Neural progenitor cell (in vitro differentiated cells): ENCODE results near the gene SEZ6L2. TPM values are rescaled to one million over a fixed set of nuclear protein-coding genes. Genes with fewer than 3 reads are reported as not detected.

ENCODE experiments used
- DNase-seq: peaks from one replicate; pipeline ENCODE4 v3.0.0-alpha.2; 2016; ENCODE audit warnings: low spot score
- H2AFZ ChIP-seq: fragments of 200-600 bp; sonication (generic); replicated peaks from 2 replicates; pipeline ENCODE4 v1.6.1; 2016; ENCODE audit warnings: antibody characterized with exemption
- H3F3A ChIP-seq: fragments of 200-600 bp; sonication (generic); 2 replicates; pipeline ENCODE4 v1.6.1; 2016; ENCODE audit warnings: antibody characterized with exemption, low read depth
- H3K27ac ChIP-seq: fragments of 200-600 bp; sonication (generic); 2 replicates; pipeline ENCODE4 v1.5.1; 2016; ENCODE audit warnings: mild to moderate bottlenecking
- H3K27me3 ChIP-seq: fragments of 200-600 bp; sonication (generic); 2 replicates; pipeline ENCODE4 v1.6.1; 2016; ENCODE audit warnings: mild to moderate bottlenecking, moderate library complexity
- H3K36me3 ChIP-seq: fragments of 200-600 bp; sonication (generic); 2 replicates; pipeline ENCODE4 v1.5.1; 2016
- H3K4me1 ChIP-seq: fragments of 200-600 bp; sonication (generic); 2 replicates; pipeline ENCODE4 v1.6.1; 2016; ENCODE audit warnings: mixed run types
- H3K4me2 ChIP-seq: fragments of 200-600 bp; sonication (generic); 2 replicates; pipeline ENCODE4 v1.6.1; 2016
- H3K4me3 ChIP-seq: fragments of 200-600 bp; sonication (generic); 2 replicates; pipeline ENCODE4 v1.5.1; 2016
- H3K79me2 ChIP-seq: fragments of 200-600 bp; sonication (generic); 2 replicates; pipeline ENCODE4 v1.6.1; 2016; ENCODE audit warnings: low read depth
- H3K9ac ChIP-seq: fragments of 200-600 bp; sonication (generic); 2 replicates; pipeline ENCODE4 v1.6.1; 2016
- H3K9me3 ChIP-seq: fragments of 200-600 bp; sonication (generic); 2 replicates; pipeline ENCODE4 v1.5.1; 2016; ENCODE audit warnings: low read depth
- H4K20me1 ChIP-seq: fragments of 200-600 bp; sonication (generic); 2 replicates; pipeline ENCODE4 v1.6.1; 2016; ENCODE audit warnings: low read depth
- H3K27ac Mint-ChIP-seq: 3 replicates; pipeline ENCODE4 v1.8.0; 2021; ENCODE audit warnings: mixed read lengths
- H3K27me3 Mint-ChIP-seq: 2 replicates; pipeline ENCODE4 v1.8.0; 2022; ENCODE audit warnings: low read depth, mild to moderate bottlenecking, inconsistent platforms, moderate library complexity, mixed read lengths; ENCODE audit not compliant: insufficient read depth
- H3K36me3 Mint-ChIP-seq: 3 replicates; pipeline ENCODE4 v1.8.0; 2021; ENCODE audit warnings: mixed read lengths
- H3K4me1 Mint-ChIP-seq: 3 replicates; pipeline ENCODE4 v1.8.0; 2021; ENCODE audit warnings: mixed read lengths
- H3K4me3 Mint-ChIP-seq: 3 replicates; pipeline ENCODE4 v1.8.0; 2021; ENCODE audit warnings: mild to moderate bottlenecking, moderate library complexity, mixed read lengths
- H3K9me3 Mint-ChIP-seq: 3 replicates; pipeline ENCODE4 v1.8.0; 2020; ENCODE audit warnings: mixed read lengths
- CTCF ChIP-seq: fragments of 200-600 bp; sonication (generic); IDR thresholded peaks from 2 replicates; pipeline ENCODE4 v1.5.1; 2017; ENCODE audit warnings: antibody characterized with exemption, mild to moderate bottlenecking
- EZH2 ChIP-seq: fragments of 200-600 bp; sonication (generic); IDR thresholded peaks from 2 replicates; pipeline ENCODE4 v1.6.1; 2017; ENCODE audit warnings: antibody characterized with exemption, mild to moderate bottlenecking, moderate library complexity
- EZH2phosphoT487 ChIP-seq: fragments of 200-600 bp; sonication (generic); IDR thresholded peaks from 2 replicates; pipeline ENCODE4 v1.6.1; 2017; ENCODE audit warnings: antibody characterized with exemption
- total RNA-seq: library from RNA; depleted of rRNA; stranded (reverse); fragments of >200 nt; gene quantifications from 2 replicates; pipeline ENCODE4 v1.2.3, GENCODE V29; 2015; ENCODE audit warnings: low replicate concordance

Gene SEZ6L2
- total RNA-seq, 1 donor from 2014 or later: 11.7 TPM

- Histone ChIP-seq H3F3A (no peaks in the 10 kb centered on the region), H3K79me2 (no peaks in the 10 kb centered on the region), H3K36me3 (no peaks in the 10 kb centered on the region), H3K4me3 (no peak overlapping the region), H3K4me1 (no peaks in the 10 kb centered on the region), H3K27me3 (no peaks in the 10 kb centered on the region), H2AFZ (peak overlapping the region; percentile 50), H3K9ac (no peak overlapping the region), H4K20me1 (no peaks in the 10 kb centered on the region), H3K9me3 (no peaks in the 10 kb centered on the region), H3K4me2 (no peak overlapping the region), H3K27ac (no peak overlapping the region)
- Mint-ChIP-seq H3K9me3 (no peaks in the 10 kb centered on the region), H3K36me3 (no peaks in the 10 kb centered on the region), H3K4me1 (peaks cover 15% of the 10 kb centered on the region), H3K27me3 (peaks cover 9% of the 10 kb centered on the region), H3K27ac (peak overlapping the region; percentile 83), H3K4me3 (peak overlapping the region; percentile 8)
- peak; percentile 45 for DNase-seq
- TF ChIP-seq CTCF (no peak), EZH2 (no peak), EZH2phosphoT487 (no peak)
These were observed 49.8 kb downstream of the SEZ6L2 start for GRCh38 chr16:29849505-29849904.

GRCh38 chr16:29848420-29849297, 50.7 kb downstream of the SEZ6L2 start:
- Histone ChIP-seq H3K27ac (no peak overlapping the region), H3K36me3 (no peaks in the 10 kb centered on the region), H4K20me1 (no peaks in the 10 kb centered on the region), H2AFZ (no peak overlapping the region), H3F3A (no peaks in the 10 kb centered on the region), H3K4me3 (no peak overlapping the region), H3K9me3 (no peaks in the 10 kb centered on the region), H3K79me2 (no peaks in the 10 kb centered on the region), H3K27me3 (no peaks in the 10 kb centered on the region), H3K4me2 (no peak overlapping the region), H3K4me1 (no peaks in the 10 kb centered on the region), H3K9ac (no peak overlapping the region)
- Mint-ChIP-seq H3K9me3 (no peaks in the 10 kb centered on the region), H3K4me3 (peak overlapping the region; percentile 30), H3K27me3 (peaks cover 9% of the 10 kb centered on the region), H3K36me3 (no peaks in the 10 kb centered on the region), H3K4me1 (peaks cover 15% of the 10 kb centered on the region), H3K27ac (peak overlapping the region; percentile 83)
- peak; percentile 76 for DNase-seq
- TF ChIP-seq CTCF (peak; percentile 85), EZH2phosphoT487 (no peak)

GRCh38 chr16:29845656-29846055, 53.7 kb downstream of the SEZ6L2 start:
- H3K27me3 ChIP-seq: no peaks in the 10 kb centered on the region
- H3K9me3 ChIP-seq: no peaks in the 10 kb centered on the region
- no peaks in the 10 kb centered on the region for H3K79me2 ChIP-seq
- TF ChIP-seq EZH2phosphoT487 (no peak), EZH2 (no peak), CTCF (no peak)
- H3K27ac ChIP-seq: no peak overlapping the region
- no peak overlapping the region for H2AFZ ChIP-seq
- DNase-seq: no peak
- H3K36me3 ChIP-seq: no peaks in the 10 kb centered on the region
- no peak overlapping the region for H3K4me3 ChIP-seq
- H3K9ac ChIP-seq: no peak overlapping the region
- peaks cover 6% of the 10 kb centered on the region for H3K27me3 Mint-ChIP-seq
- no peaks in the 10 kb centered on the region for H3F3A ChIP-seq
- H3K36me3 Mint-ChIP-seq: no peaks in the 10 kb centered on the region
- H3K4me1 ChIP-seq: no peaks in the 10 kb centered on the region
- H3K27ac Mint-ChIP-seq: peak overlapping the region; percentile 85
- no peaks in the 10 kb centered on the region for H4K20me1 ChIP-seq
- no peaks in the 10 kb centered on the region for H3K9me3 Mint-ChIP-seq
- no peak overlapping the region for H3K4me3 Mint-ChIP-seq
- H3K4me2 ChIP-seq: no peak overlapping the region
- H3K4me1 Mint-ChIP-seq: peaks cover 13% of the 10 kb centered on the region
